ENCODE data around the gene C1orf167.

DNA sequence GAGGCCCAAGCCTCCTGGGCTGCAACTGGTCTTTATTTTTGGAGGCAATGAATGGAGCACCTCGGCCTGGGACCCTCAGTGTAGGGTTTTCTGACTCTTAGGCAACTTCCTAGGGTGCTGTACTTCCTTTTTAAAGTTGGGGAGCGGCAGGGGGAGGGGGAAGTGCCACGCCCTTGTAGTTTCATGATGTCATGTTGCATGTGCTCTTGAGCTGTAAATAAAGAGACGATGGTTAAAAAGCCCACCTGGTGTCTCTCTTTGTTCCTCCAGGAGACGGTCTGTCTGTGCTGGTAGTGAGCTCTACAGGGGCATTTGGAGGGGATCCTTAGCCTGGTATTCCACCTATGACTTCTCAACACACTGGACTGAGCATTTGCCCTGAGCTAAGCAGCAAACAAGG is 36.4 kb upstream of the C1orf167 start:
- TF ChIP-seq, protein P1, sequence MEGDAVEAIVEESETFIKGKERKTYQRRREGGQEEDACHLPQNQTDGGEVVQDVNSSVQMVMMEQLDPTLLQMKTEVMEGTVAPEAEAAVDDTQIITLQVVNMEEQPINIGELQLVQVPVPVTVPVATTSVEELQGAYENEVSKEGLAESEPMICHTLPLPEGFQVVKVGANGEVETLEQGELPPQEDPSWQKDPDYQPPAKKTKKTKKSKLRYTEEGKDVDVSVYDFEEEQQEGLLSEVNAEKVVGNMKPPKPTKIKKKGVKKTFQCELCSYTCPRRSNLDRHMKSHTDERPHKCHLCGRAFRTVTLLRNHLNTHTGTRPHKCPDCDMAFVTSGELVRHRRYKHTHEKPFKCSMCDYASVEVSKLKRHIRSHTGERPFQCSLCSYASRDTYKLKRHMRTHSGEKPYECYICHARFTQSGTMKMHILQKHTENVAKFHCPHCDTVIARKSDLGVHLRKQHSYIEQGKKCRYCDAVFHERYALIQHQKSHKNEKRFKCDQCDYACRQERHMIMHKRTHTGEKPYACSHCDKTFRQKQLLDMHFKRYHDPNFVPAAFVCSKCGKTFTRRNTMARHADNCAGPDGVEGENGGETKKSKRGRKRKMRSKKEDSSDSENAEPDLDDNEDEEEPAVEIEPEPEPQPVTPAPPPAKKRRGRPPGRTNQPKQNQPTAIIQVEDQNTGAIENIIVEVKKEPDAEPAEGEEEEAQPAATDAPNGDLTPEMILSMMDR (IDR thresholded peaks at IDR 0.05 in 4 of 5, conservative IDR thresholded peaks at IDR 0.05 in 1 of 5) = no peak
- TF ChIP-seq POLR2A (IDR thresholded peaks at IDR 0.05) = no peak

Measured in gastrocnemius medialis (tissue), 4 donors.